ENCODE results near the gene IL6ST.
"Not testable (repeated sequence)": the region's sequence is repeated elsewhere in the genome, so short reads cannot be mapped to it uniquely, and the experiment has no call there.

Gene IL6ST

GRCh38 chr5:55994495-55994997 lies at the start of gene IL6ST:
Gene IL6ST (minus strand): TSS chr5:55994963. CDS start chr5:55976278, 18,685 bp downstream.
- no peak for FAIRE-seq

DNA sequence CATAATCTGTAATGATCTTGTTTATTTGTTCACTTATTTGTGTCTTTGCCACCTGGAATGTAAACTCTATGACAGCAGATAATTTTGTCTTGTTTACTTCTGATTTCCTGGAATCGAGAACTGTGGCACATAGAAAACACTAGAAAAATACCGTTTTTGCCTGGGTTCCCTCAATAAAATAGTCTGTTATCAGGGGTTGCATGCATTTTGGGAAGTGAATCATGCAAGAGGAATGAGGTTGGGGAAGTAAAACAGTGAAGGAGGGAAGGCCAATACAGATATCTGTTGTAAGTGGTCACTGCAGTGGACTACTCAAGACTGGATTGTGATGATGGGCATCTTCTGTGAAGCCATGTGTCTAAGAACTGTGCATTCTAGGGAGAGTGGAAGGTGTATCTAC lies 45.2 kb upstream of the IL6ST start:
- FAIRE-seq, result no peak

GRCh38 chr5:56038206-56038605 lies 43.4 kb upstream of the IL6ST start:
- not testable (repeated sequence) for FAIRE-seq

- no peak for FAIRE-seq
Measured at GRCh38 chr5:56037531-56038010, 42.8 kb upstream of the IL6ST start.

DNA sequence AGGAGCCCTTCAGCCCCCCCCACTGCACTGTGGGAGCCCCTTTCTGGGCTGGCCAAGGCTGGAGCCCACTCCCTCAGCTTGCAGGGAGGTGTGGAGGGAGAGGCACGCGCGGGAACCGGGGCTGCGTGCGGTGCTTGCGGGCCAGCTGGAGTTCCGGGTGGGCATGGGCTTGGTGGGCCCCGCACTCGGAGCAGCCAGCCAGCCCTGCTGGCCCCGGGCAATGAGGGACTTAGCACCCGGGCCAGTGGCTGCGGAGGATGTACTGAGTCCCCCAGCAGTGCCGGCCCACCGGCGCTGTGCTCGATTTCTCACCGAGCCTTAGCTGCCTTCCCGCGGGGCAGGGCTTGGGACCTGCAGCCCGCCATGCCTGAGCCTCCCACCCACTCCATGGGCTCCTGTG lies 40.6 kb upstream of the IL6ST start:
- FAIRE-seq, result not testable (repeated sequence)

- not testable (repeated sequence) for FAIRE-seq
Measured at GRCh38 chr5:56029871-56030630, 35.3 kb upstream of the IL6ST start.

GRCh38 chr5:56029457-56029856 lies 34.7 kb upstream of the IL6ST start:
- FAIRE-seq, result no peak

DNA sequence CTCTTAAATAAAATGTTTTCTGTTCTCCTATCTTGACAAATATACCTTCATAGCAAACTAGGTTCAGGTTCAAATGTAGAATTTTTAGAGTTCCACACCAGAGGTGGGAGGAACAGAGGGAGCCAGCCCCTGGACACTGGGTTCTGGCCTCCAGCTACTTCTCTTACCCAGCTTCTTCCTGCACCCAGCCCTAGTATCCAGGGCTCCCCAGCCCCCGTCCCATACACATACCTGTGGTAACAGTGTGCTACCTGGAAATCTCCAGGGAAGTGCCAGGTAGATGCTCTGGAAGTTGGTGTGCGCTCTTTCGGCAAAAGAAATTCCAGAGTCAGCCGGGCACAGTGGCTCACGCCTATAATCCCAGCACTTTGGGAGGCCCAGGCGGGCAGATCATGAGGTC lies 33.9 kb upstream of the IL6ST start:
- no peak for FAIRE-seq

DNA sequence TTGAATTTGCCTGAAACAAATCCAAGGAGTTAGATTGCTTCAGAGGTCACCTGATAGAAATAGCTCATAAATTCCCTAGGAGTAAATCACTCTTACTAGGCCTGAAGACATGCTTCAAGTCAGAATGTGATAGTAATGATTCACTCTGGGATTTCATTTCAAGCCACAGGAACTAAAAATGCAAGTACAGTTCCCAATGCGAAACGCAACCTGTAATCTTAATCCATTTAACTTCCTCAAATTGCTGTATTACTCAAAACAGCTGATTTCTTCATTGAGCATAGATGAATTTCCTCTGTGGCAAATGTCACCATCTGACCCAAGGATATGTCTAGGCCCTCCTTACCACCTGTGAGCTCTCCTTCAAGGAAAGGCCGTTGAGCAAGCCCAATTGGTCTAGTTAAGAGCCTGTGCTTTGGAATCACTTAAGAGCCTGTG lies 32.1 kb upstream of the IL6ST start:
- FAIRE-seq, result no peak

DNA sequence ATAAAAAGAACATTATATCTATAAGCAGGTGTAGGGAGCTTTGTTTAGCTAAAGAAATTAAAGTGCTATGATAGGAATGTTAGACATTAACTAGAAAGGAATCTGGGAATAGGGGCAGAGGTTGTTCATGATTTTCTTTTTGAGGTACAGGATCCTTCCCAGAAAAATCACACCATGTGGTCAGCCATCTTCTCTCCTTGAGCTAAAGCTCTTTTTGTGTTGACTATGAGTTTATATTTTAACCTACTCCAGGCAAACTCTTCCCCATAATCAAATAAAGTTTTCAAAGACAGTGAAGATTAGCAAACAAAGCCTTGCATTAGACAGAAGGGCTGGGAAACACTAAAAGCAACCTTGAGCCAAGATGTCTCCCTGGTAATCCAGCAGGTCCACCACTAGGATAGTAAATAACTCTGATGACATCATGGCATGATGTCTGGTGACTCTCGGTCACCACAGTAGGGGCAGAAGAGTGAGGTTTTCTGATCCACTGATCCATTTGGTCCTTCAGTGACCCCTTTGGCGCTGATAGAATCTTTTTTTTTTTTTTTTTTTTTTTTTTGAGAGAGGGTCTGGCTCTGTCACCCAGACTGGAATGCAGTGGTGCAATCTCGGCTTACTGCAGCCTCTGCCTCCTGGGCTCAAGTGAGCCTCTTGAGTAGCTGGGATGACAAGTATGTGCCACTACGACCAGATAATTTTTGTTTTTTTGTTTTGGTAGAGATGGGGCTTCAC lies 30.6 kb upstream of the IL6ST start:
- no peak for FAIRE-seq

DNA sequence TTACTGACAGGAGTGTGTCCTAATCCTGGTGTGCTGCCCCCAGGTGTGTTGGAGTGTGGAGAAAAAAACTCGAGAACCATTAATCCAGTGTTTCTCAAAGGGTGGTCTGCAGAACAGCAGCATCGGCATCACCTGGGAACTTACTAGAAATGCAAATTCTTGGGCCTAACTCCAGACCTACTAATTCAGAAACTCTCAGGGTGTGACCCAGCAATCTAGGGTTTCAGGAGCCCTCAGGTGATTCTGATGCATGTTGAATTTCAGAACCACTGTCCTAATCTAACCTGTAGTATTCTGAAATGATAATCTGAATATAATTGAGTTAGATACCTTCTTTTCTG lies 30.0 kb upstream of the IL6ST start:
- FAIRE-seq, result no peak

GRCh38 chr5:56023296-56023695 lies 28.5 kb upstream of the IL6ST start:
- FAIRE-seq, result no peak

DNA sequence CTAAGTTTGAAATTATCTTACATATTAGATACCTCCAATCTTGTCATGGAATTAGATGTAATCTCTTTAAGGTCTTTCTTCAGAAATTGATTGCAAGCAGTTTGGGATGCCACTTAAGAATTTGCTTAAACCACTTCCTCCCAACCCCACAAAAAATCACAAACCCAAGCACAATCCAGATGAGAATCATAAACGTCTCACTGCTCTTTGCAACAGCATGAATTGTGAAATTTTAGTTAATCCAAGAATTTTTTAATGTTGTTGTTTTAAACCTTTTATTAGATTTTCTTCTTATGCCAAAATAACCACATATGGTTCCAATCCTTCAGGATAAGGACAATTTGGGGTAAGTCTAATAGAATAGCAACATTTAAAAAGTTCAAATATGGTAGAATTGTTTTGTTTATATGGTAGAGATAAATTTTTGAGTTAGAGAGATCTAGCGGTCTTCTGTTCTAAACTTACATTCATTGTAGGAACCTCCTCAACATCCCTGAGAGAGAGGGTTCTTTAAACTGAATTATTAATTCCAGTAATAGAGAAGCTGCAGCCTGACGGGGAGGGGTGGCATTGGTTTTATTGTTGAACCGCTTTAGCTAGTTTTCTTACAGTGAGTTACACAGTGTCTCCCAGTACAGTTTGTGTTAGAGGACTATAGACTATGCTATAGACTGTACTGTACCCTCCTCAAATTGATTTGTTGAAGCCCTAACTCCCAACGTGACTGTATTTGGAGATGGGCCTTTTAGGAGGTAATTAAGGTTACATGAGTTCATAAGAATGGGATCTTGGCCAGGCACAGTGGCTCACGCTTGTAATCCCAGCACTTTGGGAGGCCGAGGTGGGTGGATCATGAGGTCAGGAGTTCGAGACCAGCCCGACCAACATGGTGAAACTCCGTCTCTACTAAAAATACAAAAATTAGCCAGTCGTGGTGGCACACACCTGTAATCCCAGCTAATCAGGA lies 24.8 kb upstream of the IL6ST start:
- peak; percentile 99 for FAIRE-seq

GRCh38 chr5:56018832-56019231 lies 24.1 kb upstream of the IL6ST start:
- no peak for FAIRE-seq

DNA sequence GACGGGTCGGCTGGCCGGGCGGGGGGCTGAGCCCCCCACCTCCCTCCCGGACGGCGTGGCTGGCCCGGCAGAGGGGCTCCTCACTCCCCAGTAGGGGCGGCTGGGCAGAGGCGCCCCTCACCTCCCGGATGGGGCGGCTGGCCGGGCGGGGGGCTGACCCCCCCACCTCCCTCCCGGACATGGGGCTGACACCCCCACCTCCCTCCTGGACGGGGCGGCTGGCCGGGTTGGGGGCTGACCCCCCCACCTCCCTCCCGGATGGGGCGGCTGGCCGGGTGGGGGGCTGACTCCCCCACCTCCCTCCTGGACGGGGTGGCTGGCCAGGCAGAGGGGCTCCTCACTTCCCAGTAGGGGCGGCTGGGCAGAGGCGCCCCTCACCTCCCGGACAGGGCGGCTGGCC lies 19.9 kb upstream of the IL6ST start:
- not testable (repeated sequence) for FAIRE-seq

DNA sequence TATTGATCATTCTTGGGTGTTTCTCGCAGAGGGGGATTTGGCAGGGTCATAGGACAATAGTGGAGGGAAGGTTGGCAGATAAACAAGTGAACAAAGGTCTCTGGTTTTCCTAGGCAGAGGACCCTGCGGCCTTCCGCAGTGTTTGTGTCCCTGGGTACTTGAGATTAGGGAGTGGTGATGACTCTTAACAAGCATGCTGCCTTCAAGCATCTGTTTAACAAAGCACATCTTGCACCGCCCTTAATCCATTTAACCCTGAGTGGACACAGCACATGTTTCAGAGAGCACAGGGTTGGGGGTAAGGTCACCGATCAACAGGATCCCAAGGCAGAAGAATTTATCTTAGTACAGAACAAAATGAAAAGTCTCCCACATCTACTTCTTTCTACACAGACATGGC lies 19.2 kb upstream of the IL6ST start:
- FAIRE-seq, result not testable (repeated sequence)

DNA sequence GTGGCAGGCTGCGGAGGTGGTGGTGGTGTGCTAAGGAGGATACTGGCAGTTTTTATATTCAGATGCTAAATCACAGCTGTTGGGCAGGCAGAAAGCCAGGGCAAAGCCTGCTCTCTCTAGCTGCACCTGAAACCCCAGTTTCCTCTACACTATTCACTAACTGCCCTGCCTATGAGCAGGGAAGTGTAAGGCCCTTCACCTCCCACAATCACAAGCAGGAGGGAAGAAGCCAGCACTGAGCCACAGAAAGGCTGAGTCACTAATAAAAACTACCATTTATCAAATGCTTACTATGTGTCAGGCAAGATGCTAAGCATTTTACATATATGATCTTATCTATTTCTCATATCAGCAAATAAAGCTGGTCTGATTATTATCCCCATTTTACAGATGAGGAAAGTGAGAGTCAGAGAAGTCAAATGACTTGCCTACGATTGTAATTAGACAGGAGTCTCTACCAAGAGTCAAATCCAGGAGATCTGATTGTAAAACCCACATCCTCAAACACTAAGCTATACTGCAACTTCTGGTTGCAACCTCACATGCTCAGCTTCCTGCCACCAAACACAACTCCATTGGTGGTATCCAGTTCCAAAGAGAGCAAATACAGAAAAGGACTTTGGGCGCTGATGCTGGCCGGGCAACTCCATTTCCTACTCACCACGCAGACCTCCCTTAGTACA lies 17.7 kb upstream of the IL6ST start:
- FAIRE-seq, result no peak

GRCh38 chr5:56011835-56012234 lies 17.1 kb upstream of the IL6ST start:
- FAIRE-seq, result no peak

- no peak for FAIRE-seq
Measured at GRCh38 chr5:56010431-56010830, 15.7 kb upstream of the IL6ST start.

GRCh38 chr5:56006600-56006999 lies 11.8 kb upstream of the IL6ST start:
- no peak for FAIRE-seq

DNA sequence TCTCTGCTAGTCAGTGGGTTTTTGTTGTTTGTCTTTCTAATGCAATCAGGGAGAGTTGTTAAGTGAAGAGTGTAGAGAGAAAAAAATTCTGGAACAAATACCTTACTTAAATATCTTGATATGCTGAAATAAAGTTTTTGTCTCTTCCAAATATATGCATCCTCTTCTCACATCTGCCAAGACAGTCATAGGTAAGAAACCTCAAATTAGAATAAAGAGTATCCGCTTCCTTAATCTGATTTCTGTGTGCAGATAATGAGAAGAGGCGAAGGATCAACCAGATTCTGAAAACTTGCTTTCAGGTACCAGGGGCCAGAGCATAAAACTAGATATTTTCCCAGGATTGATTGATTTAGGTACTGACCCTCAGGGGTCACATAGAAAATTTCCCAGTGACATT lies 11.3 kb upstream of the IL6ST start:
- no peak for FAIRE-seq

DNA sequence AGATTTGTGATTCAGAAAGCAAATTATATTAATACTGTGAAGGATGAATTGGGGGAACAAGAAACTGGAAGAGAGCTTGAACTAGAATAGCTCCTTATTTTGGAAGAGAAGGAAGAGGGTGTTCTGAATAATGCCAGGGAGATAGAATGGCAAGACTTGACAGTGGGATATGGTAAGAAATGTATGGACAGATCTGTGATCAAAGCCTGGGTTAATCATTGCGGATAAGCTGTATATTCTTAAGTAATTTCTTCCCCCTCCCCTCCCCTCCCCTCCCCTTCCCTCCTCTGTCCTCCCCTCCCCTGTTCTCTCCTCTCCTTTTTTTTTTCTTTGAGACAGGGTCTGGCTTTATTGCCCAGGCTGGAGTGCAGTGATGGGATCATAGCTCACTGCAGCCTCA lies 10.1 kb upstream of the IL6ST start:
- no peak for FAIRE-seq
